Neural cell (in vitro differentiated cells): ENCODE results near the gene SNRK. TPM values are rescaled to one million over a fixed set of nuclear protein-coding genes. Genes with fewer than 3 reads are reported as not detected.
A peak's percentile ranks its signal among the peaks of the same experiment; 100 is the strongest.

Source experiments
- H2AFZ ChIP-seq: fragments of 200-600, 300-800 bp; sonication (generic), shearing (Covaris generic); 2 replicates; pipeline ENCODE4 v1.6.0; 2014; ENCODE audit warnings: low read depth, mild to moderate bottlenecking, antibody characterized with exemption, low read length, moderate library complexity
- H3F3A ChIP-seq: fragments of 200-600 bp; shearing (Covaris generic); 2 replicates; pipeline ENCODE4 v1.6.1; 2016; ENCODE audit warnings: mild to moderate bottlenecking, moderate library complexity, mixed read lengths, antibody characterized with exemption, low read length; ENCODE audit not compliant: insufficient read depth, poor library complexity, severe bottlenecking
- H3K27ac ChIP-seq: fragments of 200-600, 300-800 bp; sonication (generic), shearing (Covaris generic); 2 replicates; pipeline ENCODE4 v1.5.1; 2014; ENCODE audit warnings: mild to moderate bottlenecking, low read length, moderate library complexity
- H3K27me3 ChIP-seq: fragments of 300-800, 200-600 bp; sonication (generic), shearing (Covaris generic); 2 replicates; pipeline ENCODE4 v1.6.0; 2014; ENCODE audit warnings: mild to moderate bottlenecking, low read depth, low read length, moderate library complexity; ENCODE audit not compliant: insufficient read depth
- H3K36me3 ChIP-seq: fragments of 300-800, 200-600 bp; sonication (generic), shearing (Covaris generic); 2 replicates; pipeline ENCODE4 v1.5.1; 2014; ENCODE audit warnings: mild to moderate bottlenecking, antibody characterized with exemption, low read length, moderate library complexity; ENCODE audit not compliant: insufficient read depth
- H3K4me2 ChIP-seq: fragments of 300-800, 200-600 bp; sonication (generic), shearing (Covaris generic); 2 replicates; pipeline ENCODE4 v1.6.0; 2014; ENCODE audit warnings: mild to moderate bottlenecking, low read length
- H3K4me3 ChIP-seq: fragments of 300-800, 200-600 bp; sonication (generic), shearing (Covaris generic); 2 replicates; pipeline ENCODE4 v1.5.1; 2014; ENCODE audit warnings: mild to moderate bottlenecking, low read length, moderate library complexity
- H3K79me2 ChIP-seq: fragments of 200-600 bp; shearing (Covaris generic); replicated peaks from 2 replicates; pipeline ENCODE4 v1.6.0; 2014; ENCODE audit warnings: mild to moderate bottlenecking, low read length, moderate library complexity; ENCODE audit not compliant: insufficient read depth
- H3K9ac ChIP-seq: fragments of 300-800, 200-600 bp; sonication (generic), shearing (Covaris generic); 2 replicates; pipeline ENCODE4 v1.6.1; 2016; ENCODE audit warnings: mild to moderate bottlenecking, low read length, mixed read lengths
- H3K9me2 ChIP-seq: fragments of 200-600 bp; shearing (Covaris generic); 2 replicates; pipeline ENCODE4 v1.6.1; 2016; ENCODE audit warnings: mild to moderate bottlenecking, low read length, mixed read lengths; ENCODE audit not compliant: insufficient read depth
- H3K9me3 ChIP-seq: fragments of 200-600, 300-800 bp; sonication (generic), shearing (Covaris generic); 2 replicates; pipeline ENCODE4 v1.6.1; 2016; ENCODE audit warnings: mild to moderate bottlenecking, mixed run types, low read length, moderate library complexity, mixed read lengths
- H4K20me1 ChIP-seq: fragments of 200-600 bp; shearing (Covaris generic); 2 replicates; pipeline ENCODE4 v1.6.1; 2016; ENCODE audit warnings: mild to moderate bottlenecking, mixed run types; ENCODE audit not compliant: insufficient read depth
- CTCF ChIP-seq: fragments of 450-650 bp; IDR thresholded peaks from 2 replicates; pipeline ENCODE4 v1.5.1; 2014; ENCODE audit warnings: antibody characterized with exemption, mild to moderate bottlenecking, moderate library complexity; ENCODE audit not compliant: poor library complexity, severe bottlenecking
- EP300 ChIP-seq: fragments of 450-650 bp; conservative IDR thresholded peaks from 2 replicates; pipeline ENCODE4 v1.6.1; 2014; ENCODE audit warnings: antibody characterized with exemption, mild to moderate bottlenecking, moderate library complexity; ENCODE audit not compliant: poor library complexity, severe bottlenecking
- EZH2 ChIP-seq: fragments of 200-600, 300-800 bp; shearing (Covaris generic), sonication (generic); IDR thresholded peaks from 2 replicates; pipeline ENCODE4 v1.6.1; 2014; ENCODE audit warnings: antibody characterized with exemption, low read length, borderline replicate concordance, mild to moderate bottlenecking; ENCODE audit not compliant: insufficient read depth, poor library complexity, severe bottlenecking
- MXI1 ChIP-seq: fragments of 450-650 bp; conservative IDR thresholded peaks from 2 replicates; pipeline ENCODE4 v1.6.1; 2014; ENCODE audit warnings: antibody characterized with exemption, mild to moderate bottlenecking; ENCODE audit not compliant: poor library complexity, severe bottlenecking
- POLR2AphosphoS5 ChIP-seq: IDR thresholded peaks from 2 replicates; pipeline ENCODE4 v1.6.1; 2012
- RAD21 ChIP-seq: fragments of 450-650 bp; conservative IDR thresholded peaks from 2 replicates; pipeline ENCODE4 v1.6.1; 2014; ENCODE audit warnings: antibody characterized with exemption, mild to moderate bottlenecking, moderate library complexity
- SMC3 ChIP-seq: fragments of 450-650 bp; conservative IDR thresholded peaks from 2 replicates; pipeline ENCODE4 v1.6.1; 2014; ENCODE audit warnings: antibody characterized with exemption, mild to moderate bottlenecking, moderate library complexity; ENCODE audit not compliant: poor library complexity
- TAF1 ChIP-seq: IDR thresholded peaks from 2 replicates; pipeline ENCODE4 v1.6.1; 2012; ENCODE audit warnings: low read depth
- polyA plus RNA-seq: library from polyadenylated mRNA; depleted of rRNA; stranded (reverse); fragments of >200 nt; gene quantifications from 2 replicates; pipeline ENCODE4 v1.2.3, GENCODE V29; 2014
- TF ChIP-seq, protein P1 (sequence below): IDR thresholded peaks from 2 replicates; pipeline ENCODE4 v1.6.1; 2012; ENCODE audit warnings: borderline replicate concordance

The SNRK gene
- polyA plus RNA-seq, 1 donor from 2014 or later: 27.3 TPM

DNA sequence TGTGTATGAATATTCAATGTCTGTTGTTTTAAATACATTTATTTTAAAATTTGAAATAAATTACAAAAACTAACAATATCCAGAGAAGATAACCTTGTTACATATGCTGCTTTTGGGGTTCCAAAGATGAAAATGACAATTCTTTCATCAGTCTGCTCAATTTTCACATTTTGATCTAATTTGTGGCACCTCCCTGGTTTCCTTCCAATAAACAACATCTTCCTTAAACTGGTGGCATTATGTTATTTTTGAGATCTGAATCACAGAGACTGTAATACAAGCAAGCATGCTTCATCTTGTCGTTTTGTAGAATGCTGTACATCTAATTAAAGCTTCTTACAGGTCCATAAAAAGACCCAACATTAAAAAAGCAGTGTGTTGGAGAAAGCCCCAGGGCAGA is 2.2 kb upstream of the SNRK start:
- H3K9me3 ChIP-seq: no peaks in the 10 kb centered on the region
- TF ChIP-seq RAD21: no peak
- TF ChIP-seq EZH2: no peak
- no peak for TF ChIP-seq TAF1
- no peak for TF ChIP-seq SMC3
- TF ChIP-seq, protein P1, sequence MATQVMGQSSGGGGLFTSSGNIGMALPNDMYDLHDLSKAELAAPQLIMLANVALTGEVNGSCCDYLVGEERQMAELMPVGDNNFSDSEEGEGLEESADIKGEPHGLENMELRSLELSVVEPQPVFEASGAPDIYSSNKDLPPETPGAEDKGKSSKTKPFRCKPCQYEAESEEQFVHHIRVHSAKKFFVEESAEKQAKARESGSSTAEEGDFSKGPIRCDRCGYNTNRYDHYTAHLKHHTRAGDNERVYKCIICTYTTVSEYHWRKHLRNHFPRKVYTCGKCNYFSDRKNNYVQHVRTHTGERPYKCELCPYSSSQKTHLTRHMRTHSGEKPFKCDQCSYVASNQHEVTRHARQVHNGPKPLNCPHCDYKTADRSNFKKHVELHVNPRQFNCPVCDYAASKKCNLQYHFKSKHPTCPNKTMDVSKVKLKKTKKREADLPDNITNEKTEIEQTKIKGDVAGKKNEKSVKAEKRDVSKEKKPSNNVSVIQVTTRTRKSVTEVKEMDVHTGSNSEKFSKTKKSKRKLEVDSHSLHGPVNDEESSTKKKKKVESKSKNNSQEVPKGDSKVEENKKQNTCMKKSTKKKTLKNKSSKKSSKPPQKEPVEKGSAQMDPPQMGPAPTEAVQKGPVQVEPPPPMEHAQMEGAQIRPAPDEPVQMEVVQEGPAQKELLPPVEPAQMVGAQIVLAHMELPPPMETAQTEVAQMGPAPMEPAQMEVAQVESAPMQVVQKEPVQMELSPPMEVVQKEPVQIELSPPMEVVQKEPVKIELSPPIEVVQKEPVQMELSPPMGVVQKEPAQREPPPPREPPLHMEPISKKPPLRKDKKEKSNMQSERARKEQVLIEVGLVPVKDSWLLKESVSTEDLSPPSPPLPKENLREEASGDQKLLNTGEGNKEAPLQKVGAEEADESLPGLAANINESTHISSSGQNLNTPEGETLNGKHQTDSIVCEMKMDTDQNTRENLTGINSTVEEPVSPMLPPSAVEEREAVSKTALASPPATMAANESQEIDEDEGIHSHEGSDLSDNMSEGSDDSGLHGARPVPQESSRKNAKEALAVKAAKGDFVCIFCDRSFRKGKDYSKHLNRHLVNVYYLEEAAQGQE: no peak
- no peak for TF ChIP-seq EP300
- no peak for TF ChIP-seq POLR2AphosphoS5
- TF ChIP-seq MXI1: no peak
- no peak for TF ChIP-seq CTCF

GRCh38 chr3:43285644-43286043 is 696 bp upstream of the SNRK start:
- no peaks in the 10 kb centered on the region for H3K9me2 ChIP-seq
- no peaks in the 10 kb centered on the region for H3F3A ChIP-seq
- peak overlapping the region; percentile 61 for H2AFZ ChIP-seq
- H3K27ac ChIP-seq: peak overlapping the region; percentile 69
- H3K9me3 ChIP-seq: no peaks in the 10 kb centered on the region
- no peaks in the 10 kb centered on the region for H4K20me1 ChIP-seq
- H3K36me3 ChIP-seq: no peaks in the 10 kb centered on the region
- H3K4me2 ChIP-seq: peak overlapping the region; percentile 79
- no peak for TF ChIP-seq RAD21
- no peak for TF ChIP-seq TAF1
- no peak for TF ChIP-seq MXI1
- no peak for TF ChIP-seq POLR2AphosphoS5
- TF ChIP-seq CTCF: no peak
- TF ChIP-seq, protein P1: no peak
- no peak for TF ChIP-seq EZH2
- no peak for TF ChIP-seq SMC3
- peak overlapping the region; percentile 70 for H3K4me3 ChIP-seq
- no peaks in the 10 kb centered on the region for H3K27me3 ChIP-seq
- peak overlapping the region; percentile 81 for H3K9ac ChIP-seq
- H3K79me2 ChIP-seq: peaks cover 35% of the 10 kb centered on the region

More for the DNA sequence above, 2.2 kb upstream of the SNRK start:
- peaks cover 23% of the 10 kb centered on the region for H3K79me2 ChIP-seq
- no peak overlapping the region for H3K4me3 ChIP-seq
- no peaks in the 10 kb centered on the region for H3F3A ChIP-seq
- no peak overlapping the region for H3K4me2 ChIP-seq
- H4K20me1 ChIP-seq: no peaks in the 10 kb centered on the region
- no peaks in the 10 kb centered on the region for H3K27me3 ChIP-seq
- H3K27ac ChIP-seq: no peak overlapping the region
- no peaks in the 10 kb centered on the region for H3K36me3 ChIP-seq
- H2AFZ ChIP-seq: no peak overlapping the region
- H3K9ac ChIP-seq: no peak overlapping the region
- no peaks in the 10 kb centered on the region for H3K9me2 ChIP-seq
